DND-41 (cell line): ENCODE data around the gene PRRT4.

ENCODE experiments used
- EZH2 ChIP-seq: IDR thresholded peaks from 3 replicates; pipeline ENCODE4 v1.6.1; 2012; ENCODE audit warnings: borderline replicate concordance, low read depth, mild to moderate bottlenecking, moderate library complexity, low read length, inconsistent platforms; ENCODE audit not compliant: severe bottlenecking
- TF ChIP-seq, protein P1 (sequence below): IDR thresholded peaks from 2 replicates; pipeline ENCODE4 v1.5.1; 2012; ENCODE audit warnings: borderline replicate concordance, low read length, moderate library complexity, mild to moderate bottlenecking; ENCODE audit not compliant: poor library complexity, severe bottlenecking; ENCODE audit errors: extremely low read depth

DNA sequence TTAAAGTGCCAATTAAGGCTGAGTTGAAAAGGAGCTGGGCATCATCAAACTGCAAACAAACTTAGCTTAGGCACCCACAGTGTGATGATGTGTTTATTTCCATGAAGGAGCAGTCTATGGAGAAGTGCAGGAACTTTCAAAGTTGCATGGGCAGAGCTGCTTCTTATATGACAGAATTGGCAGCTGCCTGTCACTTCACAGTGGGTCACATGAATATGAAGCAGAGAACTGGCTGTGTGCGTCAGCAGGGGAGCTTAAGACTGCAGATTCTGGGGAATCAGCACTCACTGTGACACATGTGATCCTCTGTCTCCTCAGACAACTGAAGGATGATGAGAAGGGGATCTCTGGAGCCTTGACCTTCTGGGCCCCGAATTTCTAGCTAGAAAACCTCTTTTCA lies 54.4 kb downstream of the PRRT4 start:
- TF ChIP-seq, protein P1, sequence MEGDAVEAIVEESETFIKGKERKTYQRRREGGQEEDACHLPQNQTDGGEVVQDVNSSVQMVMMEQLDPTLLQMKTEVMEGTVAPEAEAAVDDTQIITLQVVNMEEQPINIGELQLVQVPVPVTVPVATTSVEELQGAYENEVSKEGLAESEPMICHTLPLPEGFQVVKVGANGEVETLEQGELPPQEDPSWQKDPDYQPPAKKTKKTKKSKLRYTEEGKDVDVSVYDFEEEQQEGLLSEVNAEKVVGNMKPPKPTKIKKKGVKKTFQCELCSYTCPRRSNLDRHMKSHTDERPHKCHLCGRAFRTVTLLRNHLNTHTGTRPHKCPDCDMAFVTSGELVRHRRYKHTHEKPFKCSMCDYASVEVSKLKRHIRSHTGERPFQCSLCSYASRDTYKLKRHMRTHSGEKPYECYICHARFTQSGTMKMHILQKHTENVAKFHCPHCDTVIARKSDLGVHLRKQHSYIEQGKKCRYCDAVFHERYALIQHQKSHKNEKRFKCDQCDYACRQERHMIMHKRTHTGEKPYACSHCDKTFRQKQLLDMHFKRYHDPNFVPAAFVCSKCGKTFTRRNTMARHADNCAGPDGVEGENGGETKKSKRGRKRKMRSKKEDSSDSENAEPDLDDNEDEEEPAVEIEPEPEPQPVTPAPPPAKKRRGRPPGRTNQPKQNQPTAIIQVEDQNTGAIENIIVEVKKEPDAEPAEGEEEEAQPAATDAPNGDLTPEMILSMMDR = no peak
- TF ChIP-seq EZH2 = no peak
